Fibroblast of lung (primary cell): ENCODE measurements around the gene BTF3. TPM values are rescaled to one million over a fixed set of nuclear protein-coding genes. Genes with fewer than 3 reads are reported as not detected.
"Not testable (repeated sequence)": the region's sequence is repeated elsewhere in the genome, so short reads cannot be mapped to it uniquely, and the experiment has no call there.

ENCODE experiments used
- DNase-seq, 2 donors: peaks; one replicate each; pipeline versions ENCODE4 v3.0.0 to v3.0.0-alpha.2; 2010; ENCODE audit warnings: low read depth in 2 of 2
- H2AFZ ChIP-seq: 2 replicates; pipeline ENCODE4 v1.5.1; 2012; ENCODE audit warnings: low read length, control low read depth, inconsistent platforms
- H3K27ac ChIP-seq: 2 replicates; pipeline ENCODE4 v1.5.1; 2011; ENCODE audit warnings: low read length, control low read depth; ENCODE audit not compliant: insufficient read depth
- H3K27me3 ChIP-seq: 2 replicates; pipeline ENCODE4 v1.5.1; 2011; ENCODE audit warnings: mild to moderate bottlenecking, low read length; ENCODE audit not compliant: control insufficient read depth, insufficient read depth
- H3K36me3 ChIP-seq: 2 replicates; pipeline ENCODE4 v1.5.1; 2011; ENCODE audit warnings: low read length; ENCODE audit not compliant: control insufficient read depth, insufficient read depth
- H3K4me1 ChIP-seq: 2 replicates; pipeline ENCODE4 v1.5.1; 2011; ENCODE audit warnings: low read length; ENCODE audit not compliant: control insufficient read depth, insufficient read depth; ENCODE audit errors: extremely low read depth
- H3K4me2 ChIP-seq: 2 replicates; pipeline ENCODE4 v1.5.1; 2011; ENCODE audit warnings: low read length, control low read depth; ENCODE audit not compliant: insufficient read depth; ENCODE audit errors: extremely low read depth
- H3K4me3 ChIP-seq, 4 experiments: fragments of 200-600 bp in 1 of 4; sonication (generic) in 1 of 4; replicated peaks in 1 of 4; 2 replicates each; pipeline ENCODE4 v1.5.1; 2011 to 2016; ENCODE audit warnings: low read length in 4 of 4, low read depth in 3 of 4, mild to moderate bottlenecking in 3 of 4, control low read depth in 2 of 4, inconsistent platforms in 1 of 4, mixed read lengths in 1 of 4; ENCODE audit not compliant: insufficient read depth in 1 of 4; ENCODE audit errors: control extremely low read depth in 1 of 4
- H3K79me2 ChIP-seq: 2 replicates; pipeline ENCODE4 v1.5.1; 2012; ENCODE audit warnings: mild to moderate bottlenecking, low read length, inconsistent platforms; ENCODE audit not compliant: control insufficient read depth, insufficient read depth
- H3K9ac ChIP-seq: 2 replicates; pipeline ENCODE4 v1.5.1; 2011; ENCODE audit warnings: mild to moderate bottlenecking, low read length, control low read depth; ENCODE audit not compliant: insufficient read depth
- H3K9me3 ChIP-seq: 2 replicates; pipeline ENCODE4 v1.5.1; 2012; ENCODE audit warnings: low read depth, low read length; ENCODE audit not compliant: control insufficient read depth, insufficient read depth
- H4K20me1 ChIP-seq: 2 replicates; pipeline ENCODE4 v1.5.1; 2011; ENCODE audit warnings: low read length; ENCODE audit not compliant: control insufficient read depth, insufficient read depth; ENCODE audit errors: extremely low read depth
- EZH2 ChIP-seq: IDR thresholded peaks from 2 replicates; pipeline ENCODE4 v1.5.1; 2012; ENCODE audit warnings: low read length, control low read depth, mild to moderate bottlenecking; ENCODE audit errors: missing control alignments
- polyA plus RNA-seq, 2 donors: library from polyadenylated mRNA; depleted of rRNA in 1 of 2; stranded (reverse) in 1 of 2; unstranded in 1 of 2; fragments of >200 nt; gene quantifications; 2 replicates each; pipeline ENCODE4 v1.2.1, GENCODE V29; 2011 to 2012; ENCODE audit warnings: missing spikeins in 1 of 2
- total RNA-seq: library from RNA; depleted of rRNA; stranded (reverse); fragments of >200 nt; gene quantifications from 2 replicates; pipeline ENCODE4 v1.2.1, GENCODE V29; 2014
- TF ChIP-seq, protein P1 (sequence below), 2 donors: IDR thresholded peaks in 1 of 2; conservative IDR thresholded peaks in 1 of 2; 1 replicate in 1 of 2; 2 replicates in 1 of 2; pipeline ENCODE4 v1.5.1; 2011 to 2012; ENCODE audit warnings: low read length in 2 of 2, control low read depth in 1 of 2, inconsistent platforms in 1 of 2, low read depth in 1 of 2, mild to moderate bottlenecking in 1 of 2

The BTF3 gene
- total and polyA plus RNA-seq, 2 donors (not counting 1 experiment from before 2014, with no cell fraction given): 207 to 647 TPM

DNA sequence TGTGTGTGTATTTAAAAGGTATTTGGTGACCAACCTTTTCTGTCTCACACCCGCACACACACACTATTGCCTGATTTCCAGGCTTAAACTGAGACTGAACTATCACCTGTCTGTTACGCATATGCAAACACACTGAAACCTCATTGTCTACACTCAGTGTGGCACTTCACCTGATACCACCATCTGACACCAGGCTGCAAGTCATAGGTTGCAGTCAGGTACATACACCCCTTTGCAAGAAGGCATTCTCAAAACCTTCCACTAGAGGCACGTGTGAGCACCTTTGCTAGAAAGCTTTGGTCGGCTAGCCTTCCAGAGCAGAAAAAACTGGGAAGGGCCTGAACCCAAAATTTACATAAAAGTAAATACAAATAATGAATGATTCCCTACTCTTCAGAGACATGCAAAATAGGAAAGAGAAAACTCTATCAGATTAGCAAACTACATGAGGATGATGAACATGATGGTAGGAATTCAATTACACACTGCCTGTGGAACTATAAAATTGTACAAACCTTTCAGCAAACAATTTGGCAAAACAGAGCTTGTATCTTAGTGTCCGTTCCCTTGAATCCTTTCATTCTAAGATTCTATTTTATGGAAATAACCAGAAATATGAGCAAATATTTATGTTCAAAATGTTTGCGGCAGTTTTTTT lies 43.7 kb upstream of the BTF3 start:
- H3K9me3 ChIP-seq: no peaks in the 10 kb centered on the region
- H3K4me3 ChIP-seq: no peak overlapping the region
- no peak overlapping the region for H3K9ac ChIP-seq
- peaks cover 16% of the 10 kb centered on the region for H3K27me3 ChIP-seq
- H3K36me3 ChIP-seq: no peaks in the 10 kb centered on the region
- no peak for TF ChIP-seq EZH2
- TF ChIP-seq, protein P1, sequence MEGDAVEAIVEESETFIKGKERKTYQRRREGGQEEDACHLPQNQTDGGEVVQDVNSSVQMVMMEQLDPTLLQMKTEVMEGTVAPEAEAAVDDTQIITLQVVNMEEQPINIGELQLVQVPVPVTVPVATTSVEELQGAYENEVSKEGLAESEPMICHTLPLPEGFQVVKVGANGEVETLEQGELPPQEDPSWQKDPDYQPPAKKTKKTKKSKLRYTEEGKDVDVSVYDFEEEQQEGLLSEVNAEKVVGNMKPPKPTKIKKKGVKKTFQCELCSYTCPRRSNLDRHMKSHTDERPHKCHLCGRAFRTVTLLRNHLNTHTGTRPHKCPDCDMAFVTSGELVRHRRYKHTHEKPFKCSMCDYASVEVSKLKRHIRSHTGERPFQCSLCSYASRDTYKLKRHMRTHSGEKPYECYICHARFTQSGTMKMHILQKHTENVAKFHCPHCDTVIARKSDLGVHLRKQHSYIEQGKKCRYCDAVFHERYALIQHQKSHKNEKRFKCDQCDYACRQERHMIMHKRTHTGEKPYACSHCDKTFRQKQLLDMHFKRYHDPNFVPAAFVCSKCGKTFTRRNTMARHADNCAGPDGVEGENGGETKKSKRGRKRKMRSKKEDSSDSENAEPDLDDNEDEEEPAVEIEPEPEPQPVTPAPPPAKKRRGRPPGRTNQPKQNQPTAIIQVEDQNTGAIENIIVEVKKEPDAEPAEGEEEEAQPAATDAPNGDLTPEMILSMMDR (conservative IDR thresholded peaks at IDR 0.05 in 1 of 2, IDR thresholded peaks at IDR 0.05 in 1 of 2; ENCODE audit: low read depth in 1 of 2, low read length in 2 of 2): peak; percentile 74 to 95
- no peak overlapping the region for H3K27ac ChIP-seq
- H4K20me1 ChIP-seq: no peaks in the 10 kb centered on the region
- no peak overlapping the region for H3K4me2 ChIP-seq
- H2AFZ ChIP-seq: no peak overlapping the region
- H3K4me1 ChIP-seq: peaks cover 3% of the 10 kb centered on the region
- no peaks in the 10 kb centered on the region for H3K79me2 ChIP-seq
- peak; percentile 55 to 60 for DNase-seq

DNA sequence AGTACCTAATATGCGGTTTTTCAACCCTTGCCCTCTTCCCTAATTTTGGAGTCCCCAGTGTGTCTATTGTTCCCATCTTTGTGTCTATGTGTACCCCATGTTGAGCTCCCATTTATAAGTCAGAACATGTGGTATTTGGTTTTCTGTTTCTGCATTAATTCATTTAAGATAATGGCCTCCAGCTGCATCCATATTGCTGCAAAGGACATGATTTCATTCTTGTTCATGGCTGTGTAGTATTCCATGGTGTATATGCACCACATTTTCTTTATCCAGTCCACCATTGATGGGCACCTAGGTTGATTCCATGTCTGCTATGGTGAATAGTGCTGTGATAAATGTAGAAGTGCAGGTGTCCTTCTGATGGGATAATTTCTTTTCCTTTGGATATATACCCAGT lies 41.8 kb upstream of the BTF3 start:
- not testable (repeated sequence) for H3K4me2 ChIP-seq, H3K9me3 ChIP-seq, H3K79me2 ChIP-seq, H3K4me3 ChIP-seq, H4K20me1 ChIP-seq, H3K36me3 ChIP-seq, H3K27ac ChIP-seq, H3K4me1 ChIP-seq, DNase-seq, H3K9ac ChIP-seq, H2AFZ ChIP-seq
- peaks cover 13% of the 10 kb centered on the region for H3K27me3 ChIP-seq

DNA sequence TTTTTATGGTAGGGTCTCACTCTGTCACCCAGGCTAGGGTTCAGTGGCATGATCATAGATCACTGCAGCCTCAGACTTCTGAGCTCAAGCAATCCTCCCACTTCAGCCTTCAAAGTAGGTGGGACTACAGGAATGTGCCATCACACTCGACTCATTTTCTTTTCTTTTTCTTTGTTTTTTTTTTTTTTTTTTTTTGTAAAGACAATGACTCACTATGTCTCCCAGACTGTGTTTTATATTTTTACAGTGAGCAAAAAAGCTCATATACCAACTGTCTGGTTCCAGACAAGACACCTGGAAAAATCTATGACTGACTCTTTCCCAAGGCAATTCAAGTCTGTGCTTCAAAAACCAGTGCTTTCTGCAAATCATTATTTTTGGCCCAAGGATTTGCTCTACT lies 38.9 kb upstream of the BTF3 start:
- Histone ChIP-seq H3K4me2 (no peak overlapping the region), H3K36me3 (no peaks in the 10 kb centered on the region)
- peak in 1 of 2 donors; percentile 80 for DNase-seq

More for the DNA sequence above, 38.9 kb upstream of the BTF3 start:
- no peak overlapping the region for H3K27ac ChIP-seq
- no peaks in the 10 kb centered on the region for H3K4me1 ChIP-seq
- H3K9ac ChIP-seq: no peak overlapping the region
- no peaks in the 10 kb centered on the region for H4K20me1 ChIP-seq
- no peaks in the 10 kb centered on the region for H3K9me3 ChIP-seq
- H3K27me3 ChIP-seq: peaks cover 11% of the 10 kb centered on the region
- H3K79me2 ChIP-seq: no peaks in the 10 kb centered on the region
- no peak overlapping the region for H2AFZ ChIP-seq
- H3K4me3 ChIP-seq: no peak overlapping the region
- no peak for TF ChIP-seq EZH2
- TF ChIP-seq, protein P1 (conservative IDR thresholded peaks at IDR 0.05 in 1 of 2, IDR thresholded peaks at IDR 0.05 in 1 of 2; ENCODE audit: low read depth in 1 of 2, low read length in 2 of 2): no peak
